NCI-H2029 treated with DMSO at 0.1 percent for 48 hours (cell line): Measurements from ENCODE around the gene ASCC2.
A peak's percentile ranks its signal among the peaks of the same experiment; 100 is the strongest.
"Not testable (repeated sequence)": the region's sequence is repeated elsewhere in the genome, so short reads cannot be mapped to it uniquely, and the experiment has no call there.

Experiments used
- DNase-seq: peaks from one replicate; lab custom pipeline; 2025; lab: John Stamatoyannopoulos, UW

The ASCC2 gene

GRCh38 chr22:29755889-29756288 lies 82.2 kb downstream of the ASCC2 start:
- DNase-seq = no peak

- not testable (repeated sequence) for DNase-seq
These were observed 83.2 kb downstream of the ASCC2 start for GRCh38 chr22:29754658-29755395.

- DNase-seq = no peak
These were observed 84.0 kb downstream of the ASCC2 start for GRCh38 chr22:29753808-29754657.

GRCh38 chr22:29751669-29752068 lies 86.4 kb downstream of the ASCC2 start:
- DNase-seq = no peak

- no peak for DNase-seq
These were observed 87.2 kb downstream of the ASCC2 start for GRCh38 chr22:29750559-29751538.

GRCh38 chr22:29750029-29750428 lies 88.0 kb downstream of the ASCC2 start:
- DNase-seq = no peak

- no peak for DNase-seq
These were observed 89.7 kb downstream of the ASCC2 start for GRCh38 chr22:29748248-29748893.

- DNase-seq = no peak
These were observed 90.2 kb downstream of the ASCC2 start for GRCh38 chr22:29747832-29748231.

GRCh38 chr22:29744902-29745301 lies 93.2 kb downstream of the ASCC2 start:
- DNase-seq = peak; percentile 62

- no peak for DNase-seq
These were observed 95.7 kb downstream of the ASCC2 start for GRCh38 chr22:29742326-29742725.

- DNase-seq = no peak
These were observed 96.1 kb downstream of the ASCC2 start for GRCh38 chr22:29741926-29742325.

- no peak for DNase-seq
These were observed 97.9 kb downstream of the ASCC2 start for GRCh38 chr22:29740216-29740615.

- no peak for DNase-seq
These were observed 98.7 kb downstream of the ASCC2 start for GRCh38 chr22:29739346-29739875.
